K562 (cell line): ENCODE data around the gene C11orf65. TPM values are rescaled to one million over a fixed set of nuclear protein-coding genes. Genes with fewer than 3 reads are reported as not detected.

ENCODE experiments used
- BCOR ChIP-seq: fragments of 450-650 bp; IDR thresholded peaks from 2 replicates; pipeline ENCODE4 v1.6.1; 2016
- HEY1 ChIP-seq: fragments of 250-450 bp; sonication (Bioruptor Pico); IDR thresholded peaks from 2 replicates; pipeline ENCODE4 v1.5.0; 2020; ENCODE audit warnings: mild to moderate bottlenecking, moderate library complexity, borderline replicate concordance
- KDM4B ChIP-seq, 2 experiments: fragments of 450-650 bp in 1 of 2; sonication (generic) in 1 of 2; IDR thresholded peaks; 2 replicates each; pipeline ENCODE4 v1.6.1; 2016 to 2017; ENCODE audit warnings: borderline replicate concordance in 2 of 2, antibody characterized with exemption in 1 of 2, low read depth in 1 of 2, mild to moderate bottlenecking in 1 of 2
- MAFG ChIP-seq: fragments of 450-650 bp; conservative IDR thresholded peaks from 2 replicates; pipeline ENCODE4 v1.6.1; 2016; ENCODE audit warnings: missing genetic modification characterization, missing compliant biosample characterization
- MTA3 ChIP-seq: fragments of 450-650 bp; formaldehyde crosslinking; IDR thresholded peaks from 2 replicates; pipeline ENCODE4 v1.6.1; 2017; ENCODE audit warnings: mild to moderate bottlenecking, borderline replicate concordance
- MYNN ChIP-seq, 2 experiments: sonication (generic); formaldehyde crosslinking in 1 of 2; IDR thresholded peaks; 2 replicates each; pipeline versions ENCODE4 v1.5.0 to v1.6.1; 2016 to 2020; ENCODE audit warnings: antibody characterized with exemption in 1 of 2, missing genetic modification reagents in 1 of 2
- NFIC ChIP-seq: fragments of 450-650 bp; IDR thresholded peaks from 2 replicates; pipeline ENCODE4 v1.6.1; 2017; ENCODE audit warnings: mild to moderate bottlenecking, inconsistent platforms
- NR1H2 ChIP-seq: sonication (generic); formaldehyde crosslinking; IDR thresholded peaks from 2 replicates; pipeline ENCODE4 v1.4.0; 2020; ENCODE audit warnings: mild to moderate bottlenecking, missing genetic modification reagents
- TCFL5 ChIP-seq: fragments of 250-450 bp; sonication (Bioruptor Pico); conservative IDR thresholded peaks from 2 replicates; pipeline ENCODE4 v1.6.1; 2021; ENCODE audit warnings: mild to moderate bottlenecking, moderate library complexity, matching md5 sums
- TEAD1 ChIP-seq, 2 experiments: fragments of 450-650 bp in 1 of 2; sonication (generic) in 1 of 2; formaldehyde crosslinking; IDR thresholded peaks; 2 replicates each; pipeline versions ENCODE4 v1.4.0 to v1.8.0; 2020 to 2022; ENCODE audit warnings: mild to moderate bottlenecking in 2 of 2, missing genetic modification reagents in 1 of 2
- TEAD2 ChIP-seq: fragments of 450-650 bp; IDR thresholded peaks from 2 replicates; pipeline ENCODE4 v1.6.1; 2016; ENCODE audit warnings: missing genetic modification characterization, control low read depth, missing compliant biosample characterization
- THRAP3 ChIP-seq: fragments of 450-650 bp; IDR thresholded peaks from 2 replicates; pipeline ENCODE4 v1.6.1; 2016; ENCODE audit warnings: mild to moderate bottlenecking, inconsistent platforms, borderline replicate concordance
- ZNF134 ChIP-seq: fragments of 250-450 bp; sonication (Bioruptor Pico); conservative IDR thresholded peaks from 2 replicates; pipeline ENCODE4 v1.4.0; 2020
- ZNF431 ChIP-seq: sonication (generic); formaldehyde crosslinking; IDR thresholded peaks from 2 replicates; pipeline ENCODE4 v1.8.0; 2022; ENCODE audit warnings: mild to moderate bottlenecking, missing genetic modification reagents
- polyA plus RNA-seq, 8 experiments: library from polyadenylated mRNA; depleted of rRNA in 4 of 8; stranded (reverse) in 5 of 8; unstranded in 3 of 8; fragments of >200 nt; fragmentation: Nextera tagmentation in 2 of 8; fragmentation: Illumina TruSeq in 1 of 8; extraction: Ambion mirVana in 2 of 8; extraction: Trizol in 1 of 8; gene quantifications; 2 replicates each; pipeline versions ENCODE4 v1.2.1 to v1.2.3, GENCODE V29; 2011 to 2014; ENCODE audit warnings: inconsistent platforms in 1 of 8, missing spikeins in 1 of 8
- total RNA-seq, 7 experiments: library from RNA; depleted of rRNA in 6 of 7; stranded (reverse); fragments of >200 nt in 6 of 7; fragmentation: Illumina TruSeq in 2 of 7; extraction: Trizol in 2 of 7; gene quantifications; 2 replicates each; pipeline versions ENCODE4 v1.2.1 to v1.2.3, GENCODE V29; 2011 to 2021; ENCODE audit warnings: low replicate concordance in 1 of 7
- TF ChIP-seq, protein P1 (sequence below): fragments of 450-650 bp; IDR thresholded peaks from 2 replicates; pipeline ENCODE4 v1.7.0; 2016; ENCODE audit warnings: borderline replicate concordance
- TF ChIP-seq, protein P2 (sequence below): fragments of 250-450 bp; sonication (Bioruptor Pico); IDR thresholded peaks from 2 replicates; pipeline ENCODE4 v1.5.0; 2020; ENCODE audit warnings: mild to moderate bottlenecking
- TF ChIP-seq, protein P3 (sequence below), 2 experiments: fragments of 450-650 bp; IDR thresholded peaks; 2 replicates each; pipeline ENCODE4 v1.6.1; 2018; ENCODE audit warnings: mild to moderate bottlenecking in 2 of 2, low read depth in 1 of 2; ENCODE audit not compliant: partially characterized antibody in 2 of 2
- TF ChIP-seq, protein P4 (sequence below): sonication (generic); formaldehyde crosslinking; IDR thresholded peaks from 2 replicates; pipeline ENCODE4 v1.8.1; 2023; ENCODE audit warnings: mild to moderate bottlenecking, missing genetic modification reagents

C11orf65 gene
- total and polyA plus RNA-seq, 9 of the 15 experiments (the other 6 are each of a cell fraction or from before 2014, with no cell fraction given): 1.0 to 2.1 (median 1.2) TPM

DNA sequence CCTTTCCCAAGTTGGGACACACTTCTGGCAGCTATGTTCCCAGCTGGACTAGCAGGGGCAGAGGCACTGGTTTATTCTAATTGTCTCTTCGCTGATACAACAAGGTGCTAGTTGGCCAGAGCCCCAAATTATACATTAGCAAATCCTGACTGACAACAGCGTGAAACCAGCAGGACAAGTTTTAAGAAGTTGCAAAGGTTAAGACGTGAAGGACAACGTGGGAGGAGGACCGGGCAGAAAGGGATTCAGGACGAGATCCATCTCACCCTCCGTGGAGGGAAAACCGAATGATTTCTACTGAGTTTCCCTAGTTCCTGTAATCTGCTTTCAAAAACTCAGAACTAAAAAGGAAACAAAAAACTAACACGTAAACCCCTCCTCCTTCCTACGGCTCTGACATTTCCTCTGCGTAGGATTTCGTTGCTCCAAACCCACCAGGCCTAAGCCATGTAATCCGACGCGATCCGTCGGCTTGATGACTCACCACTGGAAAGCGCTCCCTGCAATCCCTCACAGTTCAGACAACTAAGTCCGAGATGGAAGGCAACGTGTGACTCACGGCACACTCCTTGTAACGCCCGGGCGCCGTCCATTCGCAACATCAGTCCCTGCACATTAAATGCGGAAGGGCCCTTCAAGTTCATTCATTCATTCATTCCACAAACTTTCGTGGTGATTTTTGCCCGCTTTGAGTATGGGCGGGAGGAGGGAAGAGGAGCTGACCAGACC is 30.2 kb upstream of the C11orf65 start (continued):
- TF ChIP-seq, protein P1, sequence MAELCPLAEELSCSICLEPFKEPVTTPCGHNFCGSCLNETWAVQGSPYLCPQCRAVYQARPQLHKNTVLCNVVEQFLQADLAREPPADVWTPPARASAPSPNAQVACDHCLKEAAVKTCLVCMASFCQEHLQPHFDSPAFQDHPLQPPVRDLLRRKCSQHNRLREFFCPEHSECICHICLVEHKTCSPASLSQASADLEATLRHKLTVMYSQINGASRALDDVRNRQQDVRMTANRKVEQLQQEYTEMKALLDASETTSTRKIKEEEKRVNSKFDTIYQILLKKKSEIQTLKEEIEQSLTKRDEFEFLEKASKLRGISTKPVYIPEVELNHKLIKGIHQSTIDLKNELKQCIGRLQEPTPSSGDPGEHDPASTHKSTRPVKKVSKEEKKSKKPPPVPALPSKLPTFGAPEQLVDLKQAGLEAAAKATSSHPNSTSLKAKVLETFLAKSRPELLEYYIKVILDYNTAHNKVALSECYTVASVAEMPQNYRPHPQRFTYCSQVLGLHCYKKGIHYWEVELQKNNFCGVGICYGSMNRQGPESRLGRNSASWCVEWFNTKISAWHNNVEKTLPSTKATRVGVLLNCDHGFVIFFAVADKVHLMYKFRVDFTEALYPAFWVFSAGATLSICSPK: no peak
- TF ChIP-seq NR1H2 (no peak), MTA3 (no peak; the same call in 1 of the 2 replicates), ZNF431 (CRISPR knock-in tag) (no peak), KDM4B (IDR thresholded peaks at IDR 0.05; ENCODE audit: borderline replicate concordance in 2 of 2, low read depth in 1 of 2) (0 out of 4 replicates have a peak, but pooled peaks of 1 of the 2 experiments have one; percentile 11), THRAP3 (no peak), TEAD1 (CRISPR knock-in tag; IDR thresholded peaks at IDR 0.05) (0 out of 4 replicates have a peak, but pooled peaks of 1 of the 2 experiments have one; percentile 33), BCOR (peak; percentile 68), ZNF134 (no peak), MAFG (tag) (no peak), NFIC (peak; percentile 34), TEAD2 (no peak), TCFL5 (CRISPR knock-in tag) (no peak), HEY1 (no peak), MYNN (IDR thresholded peaks at IDR 0.05) (no peak), MYNN (CRISPR knock-in tag; IDR thresholded peaks at IDR 0.05) (no peak)
- TF ChIP-seq, protein P2, sequence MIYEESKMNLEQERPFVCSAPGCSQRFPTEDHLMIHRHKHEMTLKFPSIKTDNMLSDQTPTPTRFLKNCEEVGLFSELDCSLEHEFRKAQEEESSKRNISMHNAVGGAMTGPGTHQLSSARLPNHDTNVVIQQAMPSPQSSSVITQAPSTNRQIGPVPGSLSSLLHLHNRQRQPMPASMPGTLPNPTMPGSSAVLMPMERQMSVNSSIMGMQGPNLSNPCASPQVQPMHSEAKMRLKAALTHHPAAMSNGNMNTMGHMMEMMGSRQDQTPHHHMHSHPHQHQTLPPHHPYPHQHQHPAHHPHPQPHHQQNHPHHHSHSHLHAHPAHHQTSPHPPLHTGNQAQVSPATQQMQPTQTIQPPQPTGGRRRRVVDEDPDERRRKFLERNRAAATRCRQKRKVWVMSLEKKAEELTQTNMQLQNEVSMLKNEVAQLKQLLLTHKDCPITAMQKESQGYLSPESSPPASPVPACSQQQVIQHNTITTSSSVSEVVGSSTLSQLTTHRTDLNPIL: no peak
- TF ChIP-seq, protein P3, sequence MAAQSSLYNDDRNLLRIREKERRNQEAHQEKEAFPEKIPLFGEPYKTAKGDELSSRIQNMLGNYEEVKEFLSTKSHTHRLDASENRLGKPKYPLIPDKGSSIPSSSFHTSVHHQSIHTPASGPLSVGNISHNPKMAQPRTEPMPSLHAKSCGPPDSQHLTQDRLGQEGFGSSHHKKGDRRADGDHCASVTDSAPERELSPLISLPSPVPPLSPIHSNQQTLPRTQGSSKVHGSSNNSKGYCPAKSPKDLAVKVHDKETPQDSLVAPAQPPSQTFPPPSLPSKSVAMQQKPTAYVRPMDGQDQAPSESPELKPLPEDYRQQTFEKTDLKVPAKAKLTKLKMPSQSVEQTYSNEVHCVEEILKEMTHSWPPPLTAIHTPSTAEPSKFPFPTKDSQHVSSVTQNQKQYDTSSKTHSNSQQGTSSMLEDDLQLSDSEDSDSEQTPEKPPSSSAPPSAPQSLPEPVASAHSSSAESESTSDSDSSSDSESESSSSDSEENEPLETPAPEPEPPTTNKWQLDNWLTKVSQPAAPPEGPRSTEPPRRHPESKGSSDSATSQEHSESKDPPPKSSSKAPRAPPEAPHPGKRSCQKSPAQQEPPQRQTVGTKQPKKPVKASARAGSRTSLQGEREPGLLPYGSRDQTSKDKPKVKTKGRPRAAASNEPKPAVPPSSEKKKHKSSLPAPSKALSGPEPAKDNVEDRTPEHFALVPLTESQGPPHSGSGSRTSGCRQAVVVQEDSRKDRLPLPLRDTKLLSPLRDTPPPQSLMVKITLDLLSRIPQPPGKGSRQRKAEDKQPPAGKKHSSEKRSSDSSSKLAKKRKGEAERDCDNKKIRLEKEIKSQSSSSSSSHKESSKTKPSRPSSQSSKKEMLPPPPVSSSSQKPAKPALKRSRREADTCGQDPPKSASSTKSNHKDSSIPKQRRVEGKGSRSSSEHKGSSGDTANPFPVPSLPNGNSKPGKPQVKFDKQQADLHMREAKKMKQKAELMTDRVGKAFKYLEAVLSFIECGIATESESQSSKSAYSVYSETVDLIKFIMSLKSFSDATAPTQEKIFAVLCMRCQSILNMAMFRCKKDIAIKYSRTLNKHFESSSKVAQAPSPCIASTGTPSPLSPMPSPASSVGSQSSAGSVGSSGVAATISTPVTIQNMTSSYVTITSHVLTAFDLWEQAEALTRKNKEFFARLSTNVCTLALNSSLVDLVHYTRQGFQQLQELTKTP (IDR thresholded peaks at IDR 0.05; ENCODE audit: low read depth in 1 of 2, partially characterized antibody in 2 of 2): peak; percentile 38 to 46
- TF ChIP-seq, protein P4, sequence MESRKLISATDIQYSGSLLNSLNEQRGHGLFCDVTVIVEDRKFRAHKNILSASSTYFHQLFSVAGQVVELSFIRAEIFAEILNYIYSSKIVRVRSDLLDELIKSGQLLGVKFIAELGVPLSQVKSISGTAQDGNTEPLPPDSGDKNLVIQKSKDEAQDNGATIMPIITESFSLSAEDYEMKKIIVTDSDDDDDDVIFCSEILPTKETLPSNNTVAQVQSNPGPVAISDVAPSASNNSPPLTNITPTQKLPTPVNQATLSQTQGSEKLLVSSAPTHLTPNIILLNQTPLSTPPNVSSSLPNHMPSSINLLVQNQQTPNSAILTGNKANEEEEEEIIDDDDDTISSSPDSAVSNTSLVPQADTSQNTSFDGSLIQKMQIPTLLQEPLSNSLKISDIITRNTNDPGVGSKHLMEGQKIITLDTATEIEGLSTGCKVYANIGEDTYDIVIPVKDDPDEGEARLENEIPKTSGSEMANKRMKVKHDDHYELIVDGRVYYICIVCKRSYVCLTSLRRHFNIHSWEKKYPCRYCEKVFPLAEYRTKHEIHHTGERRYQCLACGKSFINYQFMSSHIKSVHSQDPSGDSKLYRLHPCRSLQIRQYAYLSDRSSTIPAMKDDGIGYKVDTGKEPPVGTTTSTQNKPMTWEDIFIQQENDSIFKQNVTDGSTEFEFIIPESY (CRISPR knock-in tag): no peak
